Effector CD4-positive, alpha-beta T cell (primary cell): Measurements from ENCODE around the gene MAN1C1.
A peak's percentile ranks its signal among the peaks of the same experiment; 100 is the strongest.

Experiments
- DNase-seq: peaks from one replicate; pipeline ENCODE4 v3.0.0-alpha.2; 2020
- total RNA-seq: gene quantifications from one replicate; lab custom pipeline; 2026; lab: John Stamatoyannopoulos, UW

Gene MAN1C1
- 51.6 reads per million, percentile 69 among the genes with 10 or more reads in this experiment for total RNA-seq

GRCh38 chr1:25616095-25616986, at the start of gene MAN1C1:
TSS of gene MAN1C1 (plus strand) at chr1:25616791. CDS start at chr1:25617798, 1,007 bp downstream.
- peak; percentile 73 for DNase-seq

GRCh38 chr1:25567710-25568089, 48.9 kb upstream of the MAN1C1 start:
- DNase-seq = no peak

GRCh38 chr1:25568090-25568833, 48.3 kb upstream of the MAN1C1 start:
- DNase-seq = no peak

GRCh38 chr1:25568834-25569596, 47.6 kb upstream of the MAN1C1 start:
- no peak for DNase-seq

GRCh38 chr1:25569597-25570396, 46.8 kb upstream of the MAN1C1 start:
- no peak for DNase-seq

- no peak for DNase-seq
Observed at GRCh38 chr1:25570798-25571521, 45.6 kb upstream of the MAN1C1 start.

GRCh38 chr1:25571522-25571970, 45.0 kb upstream of the MAN1C1 start:
- DNase-seq = no peak

- no peak for DNase-seq
Observed at GRCh38 chr1:25572107-25572506, 44.5 kb upstream of the MAN1C1 start.

GRCh38 chr1:25572708-25573590, 43.6 kb upstream of the MAN1C1 start:
- peak; percentile 43 for DNase-seq

GRCh38 chr1:25573591-25573930, 43.0 kb upstream of the MAN1C1 start:
- no peak for DNase-seq

- no peak for DNase-seq
Observed at GRCh38 chr1:25573961-25574360, 42.6 kb upstream of the MAN1C1 start.

GRCh38 chr1:25575191-25575590, 41.4 kb upstream of the MAN1C1 start:
- DNase-seq = no peak

GRCh38 chr1:25576459-25577133, 40.0 kb upstream of the MAN1C1 start:
- no peak for DNase-seq

- DNase-seq = no peak
Observed at GRCh38 chr1:25577134-25577920, 39.3 kb upstream of the MAN1C1 start.

- DNase-seq = no peak
Observed at GRCh38 chr1:25579292-25580252, 37.0 kb upstream of the MAN1C1 start.

GRCh38 chr1:25580927-25581326, 35.7 kb upstream of the MAN1C1 start:
- DNase-seq = no peak

GRCh38 chr1:25581764-25582163, 34.8 kb upstream of the MAN1C1 start:
- DNase-seq = no peak
